22Rv1 (cell line): ENCODE measurements around the gene RPTOR.
"Not testable (repeated sequence)": the region's sequence is repeated elsewhere in the genome, so short reads cannot be mapped to it uniquely, and the experiment has no call there.

Source experiments
- H3K27ac ChIP-seq: fragments of 450-650 bp; 2 replicates; pipeline ENCODE4 v1.5.1; 2017
- CTCF ChIP-seq: fragments of 450-650 bp; IDR thresholded peaks from 2 replicates; pipeline ENCODE4 v1.5.1; 2017; ENCODE audit warnings: mild to moderate bottlenecking
- ZFX ChIP-seq: fragments of 450-650 bp; IDR thresholded peaks from 2 replicates; pipeline ENCODE4 v1.6.1; 2017; ENCODE audit warnings: antibody characterized with exemption, borderline replicate concordance

The RPTOR gene

DNA sequence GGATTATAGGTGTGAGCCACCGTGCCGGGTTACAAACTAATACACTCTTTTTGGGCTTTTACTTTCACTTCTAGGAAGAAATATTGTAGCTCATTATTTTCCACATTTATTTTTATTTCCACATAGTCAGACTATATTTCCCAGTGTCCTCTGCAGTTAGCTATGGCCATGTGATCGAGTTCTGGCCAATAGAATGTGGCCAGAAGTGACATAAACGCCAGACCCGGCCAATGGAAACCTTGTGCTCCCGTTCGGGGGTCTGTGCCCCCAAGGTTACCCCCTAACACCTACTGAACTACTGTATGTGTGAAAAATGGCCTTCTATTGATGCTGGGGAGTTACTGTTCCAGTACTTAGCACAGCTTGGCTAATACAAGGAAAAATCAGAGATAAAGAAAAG, 13.2 kb upstream of the RPTOR start:
- H3K27ac ChIP-seq: no peak overlapping the region
- TF ChIP-seq ZFX (no peak), CTCF (no peak)

- H3K27ac ChIP-seq: not testable (repeated sequence)
Observed at GRCh38 chr17:80537386-80537785, 7.3 kb upstream of the RPTOR start.

DNA sequence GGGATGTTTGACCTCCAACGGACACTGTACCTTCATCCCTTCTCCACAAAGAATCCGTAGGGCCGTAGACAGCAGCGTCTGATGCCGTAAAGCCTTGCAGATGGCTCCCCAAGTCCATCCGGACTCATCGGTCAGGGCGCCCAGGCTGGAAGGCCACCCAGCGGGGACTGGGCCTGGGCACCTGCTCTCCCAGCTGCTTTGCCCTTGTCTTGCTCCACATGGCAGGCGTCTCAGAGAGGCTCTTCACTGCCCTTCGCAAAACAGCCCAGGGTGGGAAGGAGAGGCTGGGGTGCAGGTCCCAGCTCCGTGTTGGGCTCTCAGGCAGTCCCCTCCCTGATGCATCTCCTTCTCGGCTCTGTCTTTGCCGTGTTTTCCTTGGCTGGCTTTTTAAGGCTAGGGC, 6.2 kb upstream of the RPTOR start:
- TF ChIP-seq CTCF (no peak), ZFX (no peak)
- no peak overlapping the region for H3K27ac ChIP-seq

- TF ChIP-seq ZFX (no peak), CTCF (no peak)
- H3K27ac ChIP-seq: no peak overlapping the region
Observed at GRCh38 chr17:80539022-80539641, 5.5 kb upstream of the RPTOR start.

GRCh38 chr17:80545499-80545826, 825 bp downstream of the RPTOR start:
- peak overlapping the region; percentile 67 for H3K27ac ChIP-seq

DNA sequence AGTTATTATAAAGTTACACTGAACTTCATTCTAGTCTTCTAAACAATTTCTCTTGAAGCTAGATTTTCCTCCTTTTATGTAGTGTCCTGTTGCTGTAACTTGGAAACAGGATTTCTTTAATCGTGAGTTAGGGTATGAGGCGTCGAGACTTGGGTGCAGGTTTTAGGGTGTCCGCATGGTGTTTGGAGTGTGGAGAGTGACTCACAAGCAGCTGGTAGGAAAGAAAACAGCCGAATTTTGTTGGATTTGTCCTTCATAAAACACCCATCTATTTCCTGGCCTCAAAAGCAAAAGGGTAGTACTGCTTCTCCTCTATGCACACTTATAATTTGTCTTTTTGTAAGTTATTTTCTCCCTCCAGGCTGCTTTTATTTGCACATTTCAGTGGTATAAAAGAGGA, 1.6 kb downstream of the RPTOR start:
- no peak overlapping the region for H3K27ac ChIP-seq
- no peak for TF ChIP-seq ZFX

More at GRCh38 chr17:80545499-80545826, 825 bp downstream of the RPTOR start:
- TF ChIP-seq CTCF: no peak
- TF ChIP-seq ZFX: no peak

- H3K27ac ChIP-seq: no peak overlapping the region
- TF ChIP-seq ZFX (no peak), CTCF (no peak)
Observed at GRCh38 chr17:80552523-80552922, 7.9 kb downstream of the RPTOR start.

GRCh38 chr17:80555266-80555665, 10.6 kb downstream of the RPTOR start:
- TF ChIP-seq ZFX: no peak
- TF ChIP-seq CTCF: no peak
- H3K27ac ChIP-seq: no peak overlapping the region
